ENCODE measurements around the gene ARHGAP6.

- TF ChIP-seq POLR2AphosphoS5 (IDR thresholded peaks at IDR 0.05) = no peak
- TF ChIP-seq POLR2A (IDR thresholded peaks at IDR 0.05) = no peak
- TF ChIP-seq EP300 (IDR thresholded peaks at IDR 0.05) = no peak
Observed at GRCh38 chrX:11458170-11458569, 207.6 kb downstream of the ARHGAP6 start.

Measured in upper lobe of left lung (tissue), 4 donors.